B cell (primary cell): ENCODE results near the gene OVCH1. TPM values are rescaled to one million over a fixed set of nuclear protein-coding genes. Genes with fewer than 3 reads are reported as not detected.

ENCODE experiments used
- ATAC-seq: fragments of 200-7000 bp; cut with Tn5 transposase; one replicate; pipeline ENCODE4 v1.10.0; 2021; ENCODE audit warnings: low read depth, mild to moderate bottlenecking, moderate number of reproducible peaks, moderate library complexity
- CTCF ChIA-PET: fragments of 350-600 bp; sonication (Branson Sonifier 250); formaldehyde crosslinking; loops from one replicate; lab custom pipeline; 2021; ENCODE audit warnings: antibody characterized with exemption, inconsistent platforms; lab: Charles Lee
- POLR2A ChIA-PET: fragments of 350-600 bp; sonication (Branson Sonifier 250); formaldehyde crosslinking; loops from one replicate; lab custom pipeline; 2021; ENCODE audit warnings: antibody characterized with exemption; lab: Charles Lee
- DNase-seq: peaks from one replicate; pipeline ENCODE4 v3.0.0; 2013
- H2AFZ ChIP-seq: 2 replicates; pipeline ENCODE4 v1.6.1; 2012; ENCODE audit warnings: mild to moderate bottlenecking, low read depth, low read length; ENCODE audit not compliant: insufficient read depth, poor library complexity, severe bottlenecking
- H3K27ac ChIP-seq, 2 donors: 1 replicate in 1 of 2; 2 replicates in 1 of 2; pipeline ENCODE4 v1.5.1; 2012 to 2013; ENCODE audit warnings: low read length in 2 of 2, mild to moderate bottlenecking in 2 of 2, moderate library complexity in 1 of 2
- H3K27me3 ChIP-seq, 4 experiments: fragments of 200-600 bp in 1 of 4; sonication (generic) in 1 of 4; replicated peaks in 1 of 4; 1 replicate in 2 of 4; 2 replicates in 2 of 4; pipeline versions ENCODE4 v1.6.1 to v1.7.0; 2013 to 2016; ENCODE audit warnings: low read length in 3 of 4, mild to moderate bottlenecking in 2 of 4, mixed read lengths in 1 of 4, moderate library complexity in 1 of 4; ENCODE audit not compliant: insufficient read depth in 4 of 4, control insufficient read depth in 3 of 4; ENCODE audit errors: control extremely low read depth in 1 of 4
- H3K36me3 ChIP-seq, 2 experiments: replicated peaks in 1 of 2; 1 replicate in 1 of 2; 2 replicates in 1 of 2; pipeline versions ENCODE4 v1.6.1 to v1.7.1; 2013; ENCODE audit warnings: low read length in 1 of 2; ENCODE audit not compliant: insufficient read depth in 2 of 2, control insufficient read depth in 1 of 2; ENCODE audit errors: control extremely low read depth in 1 of 2, extremely low read depth in 1 of 2
- H3K4me1 ChIP-seq, 2 donors: fragments of 200-600 bp in 1 of 2; sonication (generic) in 1 of 2; 1 replicate in 1 of 2; 2 replicates in 1 of 2; pipeline versions ENCODE4 v1.5.1 to v1.6.1; 2013 to 2017; ENCODE audit warnings: low read length in 2 of 2; ENCODE audit not compliant: control insufficient read depth in 2 of 2, insufficient read depth in 2 of 2
- H3K4me2 ChIP-seq: replicated peaks from 2 replicates; pipeline ENCODE3; 2012; ENCODE audit warnings: mild to moderate bottlenecking, low read depth, low read length; ENCODE audit not compliant: poor library complexity, severe bottlenecking
- H3K4me3 ChIP-seq, 5 experiments: fragments of 200-600 bp in 1 of 5; sonication (generic) in 1 of 5; 1 replicate in 3 of 5; 2 replicates in 2 of 5; pipeline versions ENCODE4 v1.5.1 to v1.7.0; 2011 to 2016; ENCODE audit warnings: low read length in 4 of 5, mild to moderate bottlenecking in 4 of 5, low read depth in 2 of 5, control low read depth in 1 of 5, moderate library complexity in 1 of 5; ENCODE audit not compliant: insufficient read depth in 1 of 5; ENCODE audit errors: control extremely low read depth in 1 of 5, extremely low read depth in 1 of 5
- H3K79me2 ChIP-seq: fragments of 200-600 bp; sonication (generic); one replicate; pipeline ENCODE4 v1.6.0; 2016; ENCODE audit warnings: low read length; ENCODE audit not compliant: control insufficient read depth, insufficient read depth
- H3K9ac ChIP-seq: fragments of 200-600 bp; sonication (generic); 2 replicates; pipeline ENCODE4 v1.6.1; 2017; ENCODE audit warnings: mild to moderate bottlenecking, low read length, moderate library complexity
- H3K9me3 ChIP-seq, 3 donors: one replicate each; pipeline versions ENCODE4 v1.6.1 to v1.7.1; 2013; ENCODE audit warnings: low read length in 2 of 3; ENCODE audit not compliant: control insufficient read depth in 2 of 3, insufficient read depth in 1 of 3; ENCODE audit errors: control extremely low read depth in 1 of 3
- H4K20me1 ChIP-seq: 2 replicates; pipeline ENCODE4 v1.6.0; 2012; ENCODE audit warnings: mild to moderate bottlenecking, low read length; ENCODE audit not compliant: insufficient read depth, control insufficient read depth, poor library complexity, severe bottlenecking
- H3K27ac Mint-ChIP-seq: one replicate; pipeline ENCODE4 v1.8.0; 2021; ENCODE audit warnings: mixed read lengths
- H3K27me3 Mint-ChIP-seq: one replicate; pipeline ENCODE4 v1.8.0; 2021; ENCODE audit warnings: mixed read lengths
- H3K4me1 Mint-ChIP-seq: one replicate; pipeline ENCODE4 v1.8.0; 2021; ENCODE audit warnings: mixed read lengths
- H3K4me3 Mint-ChIP-seq: one replicate; pipeline ENCODE4 v1.8.0; 2021; ENCODE audit warnings: mixed read lengths
- H3K9me3 Mint-ChIP-seq: one replicate; pipeline ENCODE4 v1.8.0; 2022; ENCODE audit warnings: mixed read lengths; ENCODE audit not compliant: insufficient read depth
- EZH2 ChIP-seq: IDR thresholded peaks from 2 replicates; pipeline ENCODE4 v1.6.1; 2012; ENCODE audit warnings: borderline replicate concordance, low read depth, mild to moderate bottlenecking, moderate library complexity, low read length; ENCODE audit not compliant: insufficient read depth, poor library complexity, severe bottlenecking
- WGBS: methylation state at CpG from one replicate; pipeline ENCODE4 v1.1.5; 2013; ENCODE audit warnings: missing lambda C conversion rate; ENCODE audit not compliant: insufficient coverage; 5-methylcytosine and 5-hydroxymethylcytosine counted together
- intact Hi-C: fragments of 100-400 bp; cut with micrococcal nuclease; formaldehyde crosslinking; loops from one replicate; pipeline ENCODE4 v1.10.0; 2022
- polyA plus RNA-seq: library from polyadenylated mRNA; depleted of rRNA; stranded (reverse); fragments of >200 nt; gene quantifications from 2 replicates; pipeline ENCODE4 v1.2.3, GENCODE V29; 2012
- total RNA-seq, 2 donors: library from RNA; stranded (reverse); fragments of 120-200 nt in 1 of 2; gene quantifications; 1 replicate in 1 of 2; 2 replicates in 1 of 2; pipeline versions ENCODE4 v1.2.3 to v1.2.4, GENCODE V29; 2013 to 2022
- TF ChIP-seq, protein P1 (sequence below): fragments of 200-600 bp; IDR thresholded peaks from one replicate; pipeline ENCODE4 v1.8.0; 2022; ENCODE audit warnings: antibody characterized with exemption, mild to moderate bottlenecking

OVCH1 gene
- total and polyA plus RNA-seq, 2 donors (not counting 1 experiment from before 2014, with no cell fraction given), result not detected

DNA sequence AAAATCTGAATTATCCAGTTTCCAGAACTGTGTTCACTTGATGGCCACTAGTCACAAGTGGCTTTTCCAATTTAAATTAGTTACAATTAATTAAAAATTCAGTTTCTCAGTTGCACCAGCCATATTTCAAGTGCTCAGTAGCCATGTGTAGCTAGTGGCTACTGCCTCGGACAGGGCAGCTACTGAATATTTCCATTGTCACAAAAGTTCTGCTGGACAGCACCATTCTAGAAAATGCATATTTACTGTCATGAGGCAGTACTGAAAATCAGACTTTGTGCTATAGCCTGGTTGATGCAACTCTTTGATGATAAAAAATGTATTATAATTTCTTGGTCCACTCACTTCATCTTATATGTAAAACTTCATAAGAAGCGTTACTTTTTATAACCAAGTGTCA, 11.5 kb upstream of the OVCH1 start:
- POLR2A ChIA-PET, result no interaction called here
- CTCF ChIA-PET, result no interaction called here
- TF ChIP-seq, protein P1, sequence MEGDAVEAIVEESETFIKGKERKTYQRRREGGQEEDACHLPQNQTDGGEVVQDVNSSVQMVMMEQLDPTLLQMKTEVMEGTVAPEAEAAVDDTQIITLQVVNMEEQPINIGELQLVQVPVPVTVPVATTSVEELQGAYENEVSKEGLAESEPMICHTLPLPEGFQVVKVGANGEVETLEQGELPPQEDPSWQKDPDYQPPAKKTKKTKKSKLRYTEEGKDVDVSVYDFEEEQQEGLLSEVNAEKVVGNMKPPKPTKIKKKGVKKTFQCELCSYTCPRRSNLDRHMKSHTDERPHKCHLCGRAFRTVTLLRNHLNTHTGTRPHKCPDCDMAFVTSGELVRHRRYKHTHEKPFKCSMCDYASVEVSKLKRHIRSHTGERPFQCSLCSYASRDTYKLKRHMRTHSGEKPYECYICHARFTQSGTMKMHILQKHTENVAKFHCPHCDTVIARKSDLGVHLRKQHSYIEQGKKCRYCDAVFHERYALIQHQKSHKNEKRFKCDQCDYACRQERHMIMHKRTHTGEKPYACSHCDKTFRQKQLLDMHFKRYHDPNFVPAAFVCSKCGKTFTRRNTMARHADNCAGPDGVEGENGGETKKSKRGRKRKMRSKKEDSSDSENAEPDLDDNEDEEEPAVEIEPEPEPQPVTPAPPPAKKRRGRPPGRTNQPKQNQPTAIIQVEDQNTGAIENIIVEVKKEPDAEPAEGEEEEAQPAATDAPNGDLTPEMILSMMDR, result no peak
- TF ChIP-seq EZH2, result no peak

DNA sequence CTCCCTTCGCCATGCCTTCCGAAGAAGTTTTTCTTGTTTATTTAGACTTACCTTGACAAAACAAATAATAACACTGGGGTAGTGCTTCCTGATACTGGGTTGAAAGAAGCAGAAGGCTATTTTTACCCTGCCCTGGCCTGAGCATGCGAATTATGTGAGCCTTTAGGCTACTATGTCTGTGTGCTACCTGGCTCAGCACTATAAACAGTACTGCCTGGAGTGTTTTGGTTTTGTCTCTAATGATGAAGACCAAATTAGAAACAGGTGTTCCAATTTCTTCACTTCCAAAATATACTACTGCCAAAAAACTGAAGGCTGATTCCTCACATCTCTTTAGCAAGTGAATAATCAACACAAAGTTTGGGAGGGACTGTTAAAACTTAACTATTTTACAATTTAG, 7.6 kb upstream of the OVCH1 start:
- intact Hi-C loops, result no loop called here
- no peak overlapping the region for H2AFZ ChIP-seq
- H3K9ac ChIP-seq, result no peak overlapping the region
- peaks cover 8% of the 10 kb centered on the region for H3K27me3 Mint-ChIP-seq
- peaks cover 2 to 8% of the 10 kb centered on the region in 2 donors for H3K4me1 ChIP-seq
- no peaks in the 10 kb centered on the region for H4K20me1 ChIP-seq
- POLR2A ChIA-PET, result no interaction called here
- peaks cover 0 to 4% (median 2%) of the 10 kb centered on the region in 4 experiments for H3K27me3 ChIP-seq
- H3K9me3 Mint-ChIP-seq, result no peaks in the 10 kb centered on the region
- H3K27ac ChIP-seq, result no peak overlapping the region
- H3K27ac Mint-ChIP-seq, result no peak overlapping the region
- CTCF ChIA-PET, result no interaction called here
- no peak overlapping the region for H3K4me3 Mint-ChIP-seq
- ATAC-seq (no peak), DNase-seq (no peak)
- no peaks in the 10 kb centered on the region for H3K36me3 ChIP-seq
- no peak overlapping the region for H3K4me3 ChIP-seq
- no peaks in the 10 kb centered on the region for H3K79me2 ChIP-seq
- no peak overlapping the region for H3K4me2 ChIP-seq
- H3K9me3 ChIP-seq, result no peaks in the 10 kb centered on the region
- WGBS, result 80% methylated on average over 1 of the region's 3 CpGs
- H3K4me1 Mint-ChIP-seq, result peaks cover 12% of the 10 kb centered on the region
- TF ChIP-seq, protein P1, result no peak
- no peak for TF ChIP-seq EZH2

More for the DNA sequence above, 11.5 kb upstream of the OVCH1 start:
- Mint-ChIP-seq H3K27ac (no peak overlapping the region), H3K4me1 (no peaks in the 10 kb centered on the region), H3K27me3 (peaks cover 10% of the 10 kb centered on the region), H3K9me3 (no peaks in the 10 kb centered on the region), H3K4me3 (no peak overlapping the region)
- H3K9ac ChIP-seq, result no peak overlapping the region
- no peaks in the 10 kb centered on the region for H4K20me1 ChIP-seq
- H3K27ac ChIP-seq, result no peak overlapping the region
- H3K4me2 ChIP-seq, result no peak overlapping the region
- no peaks in the 10 kb centered on the region for H3K79me2 ChIP-seq
- H3K27me3 ChIP-seq, result peaks cover 0 to 4% (median 0%) of the 10 kb centered on the region in 4 experiments
- H3K4me3 ChIP-seq, result no peak overlapping the region
- H3K9me3 ChIP-seq, result no peaks in the 10 kb centered on the region
- WGBS, result 80% methylated on average over 1 of the region's 2 CpGs
- H3K36me3 ChIP-seq, result no peaks in the 10 kb centered on the region
- ATAC-seq (no peak), DNase-seq (no peak)
- no peak overlapping the region for H2AFZ ChIP-seq
- intact Hi-C loops, result no loop called here
- no peaks in the 10 kb centered on the region for H3K4me1 ChIP-seq
